K562 (cell line): Measurements from ENCODE around the gene CHD2. TPM values are rescaled to one million over a fixed set of nuclear protein-coding genes. Genes with fewer than 3 reads are reported as not detected.
"Not testable (repeated sequence)": the region's sequence is repeated elsewhere in the genome, so short reads cannot be mapped to it uniquely, and the experiment has no call there.

ENCODE experiments used
- ATAC-seq: fragments of 200-7000 bp; cut with Tn5 transposase; 3 replicates; pipeline ENCODE4 v1.9.1; 2020; ENCODE audit warnings: moderate library complexity
- BruUV-seq: library from RNA; stranded (reverse); fragments of 400-500 nt; replicated peaks from 2 replicates; lab custom pipeline; 2021; lab: Mats Ljungman, UMichigan
- CTCF ChIA-PET: fragments of 300-600 bp; formaldehyde crosslinking; extraction: SDS; loops from one replicate; lab custom pipeline; 2021; ENCODE audit warnings: low intra/inter-chr PET ratio; lab: Yijun Ruan, JAX
- POLR2A ChIA-PET: fragments of 300-600, 350-650 bp; sonication (Branson Sonifier 250); formaldehyde crosslinking; extraction: SDS; loops from one replicate; lab custom pipeline; 2021; ENCODE audit warnings: antibody characterized with exemption, inconsistent platforms; lab: Yijun Ruan, JAX
- DNase-seq, 4 experiments: peaks; one replicate each; pipeline versions ENCODE4 v3.0.0 to v3.0.0-alpha.2; 2011 to 2018; ENCODE audit warnings: low spot score in 3 of 4, mixed read lengths in 3 of 4; ENCODE audit errors: extremely low read depth in 1 of 4
- FAIRE-seq: peaks from 2 replicates; lab custom pipeline; 2011; peaks lifted over from hg19 to GRCh38; lab: Jason Lieb, UNC
- H2AFZ ChIP-seq: 2 replicates; pipeline ENCODE4 v1.6.0; 2011; ENCODE audit warnings: low read depth, low read length, control low read depth, inconsistent platforms
- H3K27ac ChIP-seq: fragments of 200-600 bp; 3 replicates; pipeline ENCODE4 v1.8.0; 2011; ENCODE audit warnings: low read depth, mild to moderate bottlenecking, control low read depth, inconsistent platforms, low read length, moderate library complexity, mixed read lengths; ENCODE audit errors: extremely low read depth
- H3K27me3 ChIP-seq, 2 experiments: fragments of 300-600 bp in 1 of 2; 2 replicates in 1 of 2; 3 replicates in 1 of 2; pipeline versions ENCODE4 v1.6.0 to v1.8.0; 2011; ENCODE audit warnings: inconsistent platforms in 2 of 2, low read length in 2 of 2, mild to moderate bottlenecking in 1 of 2, mixed read lengths in 1 of 2, moderate library complexity in 1 of 2; ENCODE audit not compliant: control insufficient read depth in 2 of 2, insufficient read depth in 2 of 2
- H3K36me3 ChIP-seq: fragments of 300-600 bp; 3 replicates; pipeline ENCODE4 v1.8.0; 2011; ENCODE audit warnings: mild to moderate bottlenecking, low read length, inconsistent platforms; ENCODE audit not compliant: control insufficient read depth, insufficient read depth
- H3K4me1 ChIP-seq, 2 experiments: fragments of 200-600 bp in 1 of 2; replicated peaks in 1 of 2; 2 replicates in 1 of 2; 3 replicates in 1 of 2; pipeline versions ENCODE4 v1.5.1 to v1.8.0; 2011; ENCODE audit warnings: inconsistent platforms in 2 of 2, low read length in 2 of 2, mild to moderate bottlenecking in 1 of 2, mixed read lengths in 1 of 2, moderate library complexity in 1 of 2; ENCODE audit not compliant: control insufficient read depth in 2 of 2, insufficient read depth in 2 of 2
- H3K4me2 ChIP-seq: 2 replicates; pipeline ENCODE4 v1.6.1; 2011; ENCODE audit warnings: low read length, control low read depth, inconsistent platforms, mixed read lengths; ENCODE audit not compliant: insufficient read depth
- H3K4me3 ChIP-seq: fragments of 200-600 bp; sonication (generic), shearing (Covaris generic); 2 replicates; pipeline ENCODE4 v1.5.1; 2016; ENCODE audit warnings: control low read depth, inconsistent platforms
- H3K79me2 ChIP-seq: fragments of 200-600 bp; 3 replicates; pipeline ENCODE4 v1.8.0; 2011; ENCODE audit warnings: low read length, inconsistent platforms; ENCODE audit not compliant: control insufficient read depth, insufficient read depth
- H3K9ac ChIP-seq, 2 experiments: 2 replicates each; pipeline versions ENCODE4 v1.6.0 to v1.6.1; 2011; ENCODE audit warnings: low read depth in 2 of 2, low read length in 2 of 2, control low read depth in 1 of 2, inconsistent platforms in 1 of 2, mild to moderate bottlenecking in 1 of 2, mixed read lengths in 1 of 2; ENCODE audit not compliant: insufficient read depth in 1 of 2
- H3K9me1 ChIP-seq: one replicate; pipeline ENCODE4 v1.6.0; 2011; ENCODE audit warnings: inconsistent platforms, mild to moderate bottlenecking, low read length, moderate library complexity; ENCODE audit not compliant: control insufficient read depth, insufficient read depth
- H3K9me3 ChIP-seq: replicated peaks from 2 replicates; pipeline ENCODE4 v1.5.1; 2011; ENCODE audit warnings: low read depth, low read length, inconsistent platforms; ENCODE audit not compliant: control insufficient read depth, insufficient read depth
- H4K20me1 ChIP-seq: replicated peaks from 2 replicates; pipeline ENCODE4 v1.6.1; 2011; ENCODE audit warnings: low read length, inconsistent platforms, mixed read lengths; ENCODE audit not compliant: control insufficient read depth, insufficient read depth
- SPI1 ChIP-seq: IDR thresholded peaks from 2 replicates; pipeline ENCODE4 v1.6.1; 2011; ENCODE audit warnings: low read depth, low read length, control low read depth, borderline replicate concordance
- ZNF146 ChIP-seq: IDR thresholded peaks from one replicate; pipeline ENCODE4 v1.6.1; 2018; ENCODE audit warnings: missing compliant biosample characterization; ENCODE audit not compliant: unreplicated experiment
- WGBS: fragments of 100-300 bp; shearing (Covaris generic); methylation state at CpG from one replicate; pipeline ENCODE4 v1.1.6; 2016; ENCODE audit warnings: low coverage, mixed read lengths; ENCODE audit not compliant: insufficient coverage; ENCODE audit errors: missing lambda C conversion rate; 5-methylcytosine and 5-hydroxymethylcytosine counted together
- in situ Hi-C: fragments of 300-500 bp; cut with MboI; formaldehyde crosslinking; loops from 4 replicates; pipeline ENCODE4 v1.15.0; 2018; ENCODE audit warnings: inconsistent platforms, mixed read lengths
- intact Hi-C: fragments of 100-400 bp; cut with micrococcal nuclease; formaldehyde crosslinking; loops from 2 replicates; pipeline ENCODE4 v1.14.2; 2022
- polyA plus RNA-seq, 8 experiments: library from polyadenylated mRNA; depleted of rRNA in 4 of 8; stranded (reverse) in 5 of 8; unstranded in 3 of 8; fragments of >200 nt; fragmentation: Nextera tagmentation in 2 of 8; fragmentation: Illumina TruSeq in 1 of 8; extraction: Ambion mirVana in 2 of 8; extraction: Trizol in 1 of 8; gene quantifications; 2 replicates each; pipeline versions ENCODE4 v1.2.1 to v1.2.3, GENCODE V29; 2011 to 2014; ENCODE audit warnings: inconsistent platforms in 1 of 8, missing spikeins in 1 of 8
- total RNA-seq, 7 experiments: library from RNA; depleted of rRNA in 6 of 7; stranded (reverse); fragments of >200 nt in 6 of 7; fragmentation: Illumina TruSeq in 2 of 7; extraction: Trizol in 2 of 7; gene quantifications; 2 replicates each; pipeline versions ENCODE4 v1.2.1 to v1.2.3, GENCODE V29; 2011 to 2021; ENCODE audit warnings: low replicate concordance in 1 of 7

Gene CHD2
- total and polyA plus RNA-seq, 9 of the 15 experiments (the other 6 are each of a cell fraction or from before 2014, with no cell fraction given) = 38.9 to 70.8 (median 56.2) TPM

DNA sequence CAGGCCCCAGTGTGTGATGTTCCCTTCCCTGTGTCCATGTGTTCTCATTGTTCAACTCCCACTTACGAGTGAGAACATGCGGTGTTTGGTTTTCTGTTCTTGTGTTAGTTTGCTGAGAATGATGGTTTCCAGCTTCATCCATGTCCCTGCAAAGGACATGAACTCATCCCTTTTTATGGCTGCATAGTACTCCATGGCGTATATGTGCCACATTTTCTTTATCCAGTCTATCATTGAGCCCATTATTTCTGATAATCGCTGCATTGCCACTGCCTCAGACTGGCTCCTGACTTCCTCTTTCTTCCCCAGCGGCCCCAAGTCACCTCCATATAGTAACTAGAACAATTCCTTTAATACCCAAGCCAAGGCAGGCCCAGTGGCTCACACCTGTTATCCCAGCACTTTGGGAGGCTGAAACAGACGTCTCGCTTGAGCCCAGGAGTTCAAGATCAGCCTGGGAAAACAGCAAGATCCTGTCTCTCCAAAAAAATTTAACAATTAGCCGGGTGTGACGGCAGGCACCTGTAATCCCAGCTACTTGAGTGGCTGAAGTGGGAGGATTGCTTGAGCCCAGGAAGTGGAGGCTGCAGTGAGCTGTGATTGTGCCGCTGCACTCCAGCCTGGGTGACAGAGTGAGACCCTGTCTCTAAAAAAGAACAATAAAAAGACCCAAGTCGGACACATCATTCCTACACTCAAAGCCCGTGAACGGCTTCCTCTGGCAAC, 139.6 kb downstream of the CHD2 start:
- H3K36me3 ChIP-seq, H3K4me2 ChIP-seq, FAIRE-seq, H3K9me3 ChIP-seq, ATAC-seq, CTCF ChIA-PET, H3K9ac ChIP-seq, H4K20me1 ChIP-seq, DNase-seq, H3K27ac ChIP-seq, H3K9me1 ChIP-seq, H3K4me3 ChIP-seq, BruUV-seq, H3K79me2 ChIP-seq, H2AFZ ChIP-seq: not testable (repeated sequence)
- POLR2A ChIA-PET = interaction anchor here (0.8 to 1.1 kb wide), 2 partner anchors 11 to 37 kb away, joined by 3 to 5 read pairs; no protein-coding TSS in a partner anchor
- in situ Hi-C loops = loop anchor here (5.0 to 25.0 kb wide), 2 partner anchors 1083 to 1273 kb away; no protein-coding TSS in a partner anchor
- WGBS = 15% methylated on average over 11 of the region's 13 CpGs
- intact Hi-C loops = loop anchor here (10.0 kb wide), 1 partner anchor 245 kb away; no protein-coding TSS in a partner anchor
- TF ChIP-seq SPI1 (peak; percentile 71), ZNF146 (CRISPR knock-in tag) (peak; percentile 38)
- Histone ChIP-seq H3K27me3 (peaks cover 15 to 50% of the 10 kb centered on the region in 2 experiments), H3K4me1 (peaks cover 10 to 32% of the 10 kb centered on the region in 2 experiments; a peak in 4 of 5 replicates)
